Stimulated activated CD4-positive, alpha-beta T cell treated with anti-CD3 and anti-CD28 coated beads, Interleukin-12 subunit alpha, Interleukin-12 subunit beta, amount 100 ng/mL, for 48 hours (primary cell): ENCODE measurements around the gene CREG1.
A peak's percentile ranks its signal among the peaks of the same experiment; 100 is the strongest.

Source experiments
- DNase-seq, 3 donors: peaks; one replicate each; pipeline ENCODE4 v3.0.0-alpha.2; 2020; ENCODE audit warnings: low read depth in 2 of 3, low spot score in 1 of 3

Gene CREG1

GRCh38 chr1:167509587-167509986, 44.0 kb downstream of the CREG1 start:
- DNase-seq, result no peak

- DNase-seq, result no peak
These were observed 45.8 kb downstream of the CREG1 start for GRCh38 chr1:167507719-167508118.

GRCh38 chr1:167504467-167504827, 49.1 kb downstream of the CREG1 start:
- DNase-seq, result no peak

- no peak for DNase-seq
These were observed 49.7 kb downstream of the CREG1 start for GRCh38 chr1:167503626-167504466.

GRCh38 chr1:167502719-167503462, 50.7 kb downstream of the CREG1 start:
- no peak for DNase-seq

- DNase-seq, result no peak
These were observed 51.4 kb downstream of the CREG1 start for GRCh38 chr1:167502192-167502551.

- peak in 2 of 3 donors; percentile 47 to 65 for DNase-seq
These were observed 51.9 kb downstream of the CREG1 start for GRCh38 chr1:167501515-167502191.

- DNase-seq, result no peak
These were observed 53.2 kb downstream of the CREG1 start for GRCh38 chr1:167500283-167500860.

GRCh38 chr1:167499664-167500101, 53.9 kb downstream of the CREG1 start:
- no peak for DNase-seq

- DNase-seq, result no peak
These were observed 54.5 kb downstream of the CREG1 start for GRCh38 chr1:167499106-167499505.

GRCh38 chr1:167496797-167497619, 56.6 kb downstream of the CREG1 start:
- DNase-seq, result no peak

- DNase-seq, result no peak
These were observed 60.2 kb downstream of the CREG1 start for GRCh38 chr1:167493372-167493771.

GRCh38 chr1:167492481-167492910, 61.1 kb downstream of the CREG1 start:
- DNase-seq, result peak in 2 of 3 donors; percentile 33 to 52

GRCh38 chr1:167491586-167492461, 61.7 kb downstream of the CREG1 start:
- peak in 1 of 3 donors; percentile 50 for DNase-seq
